Medulla oblongata (tissue), 1 donor: ENCODE results near the gene EMP3.
A peak's percentile ranks its signal among the peaks of the same experiment; 100 is the strongest.
"Not testable (repeated sequence)": the region's sequence is repeated elsewhere in the genome, so short reads cannot be mapped to it uniquely, and the experiment has no call there.

Experiments used
- DNase-seq: peaks from one replicate; pipeline ENCODE4 v3.0.0-alpha.2; 2015; ENCODE audit errors: extremely low spot score

Gene EMP3

DNA sequence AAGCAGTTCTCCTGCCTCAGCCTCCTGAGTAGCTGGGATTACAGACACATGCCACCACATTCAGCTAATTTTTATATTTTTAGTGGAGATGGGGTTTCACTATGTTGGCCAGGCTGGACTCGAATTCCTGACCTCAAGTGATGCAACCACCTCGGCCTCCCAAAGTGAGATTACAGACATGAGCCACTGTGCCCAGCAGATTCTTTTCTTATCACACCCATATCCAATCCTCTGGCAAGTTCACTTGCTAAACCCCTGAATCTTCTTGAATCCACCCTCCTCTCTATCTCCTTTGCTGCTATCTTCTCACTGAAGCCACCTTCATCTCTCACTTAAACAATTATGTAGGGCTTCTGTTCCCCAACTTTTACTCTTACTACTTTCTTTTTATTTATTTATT, 20.8 kb downstream of the EMP3 start:
- DNase-seq: no peak

DNA sequence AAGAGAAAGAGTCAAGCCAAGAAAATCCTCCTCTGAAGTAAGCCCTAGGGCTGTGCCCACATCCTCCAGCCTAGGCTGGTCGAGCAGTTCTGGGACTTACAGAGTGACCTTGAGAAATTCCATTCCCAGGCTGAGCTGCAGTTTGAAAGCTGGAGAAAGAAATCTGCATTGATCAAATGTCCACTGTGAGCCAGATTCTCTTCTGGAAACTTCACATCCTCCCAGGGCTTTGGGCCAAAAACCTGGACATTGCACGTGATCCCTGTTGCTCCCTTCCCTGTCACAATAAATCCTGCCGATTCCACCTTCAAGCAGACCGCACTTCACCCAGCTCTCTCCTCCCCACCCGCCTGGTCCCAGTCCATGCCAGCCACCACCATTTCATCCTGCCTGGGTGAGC, 22.7 kb downstream of the EMP3 start:
- no peak for DNase-seq

DNA sequence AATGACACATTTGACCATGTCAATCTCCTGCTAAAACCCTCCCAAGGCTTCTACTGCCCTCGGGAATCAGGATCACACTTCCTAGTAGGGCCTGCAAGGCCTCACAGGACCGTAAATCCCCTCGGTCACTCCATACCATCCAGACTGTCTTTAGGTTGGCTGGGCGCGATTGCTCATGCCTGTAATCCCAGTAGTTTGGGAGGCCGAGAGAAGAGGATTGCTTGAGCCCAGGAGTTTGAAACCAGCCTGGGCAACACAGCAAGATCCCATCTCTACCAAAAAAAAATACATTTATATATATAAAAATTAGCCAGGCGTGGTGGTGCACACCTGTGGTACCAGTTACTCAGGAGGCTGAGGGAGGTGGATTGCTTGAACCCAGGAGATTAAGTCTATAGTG, 23.4 kb downstream of the EMP3 start:
- no peak for DNase-seq

DNA sequence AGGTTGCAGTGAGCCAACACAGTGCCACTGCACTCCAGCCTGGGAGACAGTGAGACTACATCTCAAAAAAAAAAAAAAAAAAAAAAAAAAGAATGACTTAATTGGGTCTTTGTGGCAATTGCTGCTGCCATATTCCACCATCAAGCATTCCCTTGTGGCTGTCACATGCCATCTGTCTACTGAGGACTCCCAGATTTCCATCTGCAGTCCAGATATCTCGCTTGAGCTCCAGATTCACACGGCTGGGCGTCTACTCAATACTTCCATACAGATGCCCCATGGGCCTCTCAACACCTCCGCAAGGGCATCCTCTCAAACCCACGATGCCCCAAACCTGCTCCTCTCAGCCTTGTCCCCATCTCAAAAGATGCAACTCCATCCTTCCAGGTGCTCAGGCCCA, 25.5 kb downstream of the EMP3 start:
- DNase-seq: no peak

DNA sequence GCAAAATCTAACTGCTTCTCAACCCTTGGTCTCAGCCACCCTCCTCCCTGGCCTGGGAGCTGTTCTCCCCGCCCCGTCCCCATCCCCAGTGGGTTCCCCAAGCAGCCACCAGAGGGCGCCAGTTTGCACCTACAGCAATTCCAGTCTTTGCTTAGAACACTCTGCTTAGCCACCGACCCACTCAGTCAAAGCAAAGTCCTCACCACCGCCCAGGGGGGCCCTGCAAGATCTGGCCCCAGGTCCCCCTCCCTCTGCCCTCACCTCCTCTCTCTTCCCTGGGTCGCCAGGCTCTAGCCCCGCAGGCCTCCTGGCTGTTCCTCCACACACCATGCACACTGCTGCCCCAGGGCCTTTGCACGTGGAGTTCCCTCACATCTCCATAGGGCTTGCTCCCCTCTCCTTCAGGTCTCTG, 26.0 kb downstream of the EMP3 start:
- peak; percentile 35 for DNase-seq

DNA sequence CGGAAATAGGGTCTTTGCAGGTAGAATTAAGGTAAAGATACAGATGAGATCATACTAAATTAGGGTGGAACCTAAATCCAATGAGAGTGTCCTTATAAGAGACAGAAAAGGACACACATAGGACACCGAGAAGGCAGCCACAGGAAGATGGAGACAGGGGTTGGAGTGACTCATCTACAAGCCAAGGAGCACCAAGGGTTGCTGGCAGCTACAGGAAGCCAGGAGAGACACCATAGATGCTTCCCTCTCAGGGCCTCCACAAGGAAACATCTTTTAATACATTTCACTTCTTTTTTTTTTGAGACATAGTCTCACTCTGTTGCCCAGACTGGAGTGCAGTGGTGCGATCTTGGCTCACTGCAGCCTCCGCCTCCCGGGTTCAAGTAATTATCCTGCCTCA, 28.3 kb downstream of the EMP3 start:
- DNase-seq: no peak

DNA sequence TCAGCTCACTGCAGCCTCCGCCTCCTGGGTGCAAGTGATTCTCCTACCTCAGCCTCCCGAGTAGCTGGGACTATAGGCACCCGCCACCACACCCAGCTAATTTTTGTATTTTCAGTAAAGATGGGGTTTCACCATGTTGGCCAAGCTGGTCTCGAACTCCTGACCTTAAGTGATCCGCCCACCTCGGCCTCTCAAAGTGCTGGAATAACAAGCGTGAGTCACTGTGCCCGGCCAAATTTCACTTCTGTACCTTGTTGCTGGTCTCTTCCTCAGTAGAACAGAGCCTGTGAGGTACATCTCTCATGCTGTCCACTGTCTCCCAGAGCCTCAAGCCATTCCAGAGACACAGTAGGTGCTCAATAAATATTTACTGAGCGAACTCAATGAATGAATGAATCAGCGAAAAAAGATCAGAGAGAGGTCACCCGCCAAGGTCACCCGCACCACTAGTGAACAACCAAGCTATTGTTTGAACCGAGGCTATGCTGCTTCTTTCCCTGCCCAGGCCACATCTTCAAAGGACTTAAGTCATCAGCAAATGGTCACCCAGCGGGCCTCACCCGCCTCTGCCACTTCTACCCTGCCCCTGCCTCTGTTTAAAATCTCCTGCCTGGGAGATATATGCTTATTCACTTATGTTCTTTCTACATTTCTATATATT, 29.1 kb downstream of the EMP3 start:
- no peak for DNase-seq

DNA sequence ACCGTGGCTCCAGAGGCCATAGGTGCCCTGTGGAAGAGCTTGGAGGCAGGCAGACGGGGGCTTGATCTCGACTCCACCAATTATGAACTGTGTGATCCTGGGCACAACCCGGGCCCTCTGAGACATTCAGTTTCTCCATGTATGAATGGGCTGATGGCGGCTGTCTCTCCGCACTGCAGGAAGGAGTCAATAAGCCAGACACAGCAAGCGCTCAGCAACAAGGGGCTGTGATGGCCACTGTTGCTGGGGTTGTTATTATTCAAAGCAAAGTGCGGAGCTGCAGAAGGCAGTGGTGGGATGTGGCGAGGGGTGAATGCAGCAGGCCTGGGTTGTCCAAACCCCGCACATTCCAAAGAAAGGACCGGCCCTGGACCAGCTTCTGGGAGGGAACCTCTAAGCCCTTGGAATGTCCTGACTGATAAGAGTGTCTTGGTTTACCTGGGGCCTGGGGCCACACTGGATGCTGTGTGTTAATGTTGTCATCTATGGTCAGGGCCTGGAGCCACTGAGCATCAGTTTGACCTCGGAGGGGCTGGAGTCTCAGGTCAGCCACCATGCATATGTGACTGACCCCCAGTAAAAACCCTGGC, 30.1 kb downstream of the EMP3 start:
- DNase-seq: no peak

DNA sequence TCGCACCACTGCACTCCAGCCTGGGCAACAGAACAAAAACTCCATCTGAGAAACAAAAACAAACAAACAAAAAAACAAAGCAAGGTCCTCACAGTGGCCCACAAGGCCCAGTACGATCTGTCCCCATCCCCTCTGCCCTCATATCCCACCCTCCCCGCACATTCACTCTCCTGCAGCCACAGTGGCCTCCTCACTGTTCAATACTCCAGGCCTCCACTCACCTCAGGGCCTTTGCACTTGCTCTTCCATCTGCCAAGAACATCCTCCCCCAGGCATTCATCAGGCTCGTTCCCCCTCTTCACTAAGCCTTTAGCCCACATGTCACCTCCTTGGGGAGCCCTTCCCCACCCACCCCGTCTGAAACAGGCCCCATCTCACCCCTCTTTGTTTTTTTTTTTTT, 33.8 kb downstream of the EMP3 start:
- no peak for DNase-seq

DNA sequence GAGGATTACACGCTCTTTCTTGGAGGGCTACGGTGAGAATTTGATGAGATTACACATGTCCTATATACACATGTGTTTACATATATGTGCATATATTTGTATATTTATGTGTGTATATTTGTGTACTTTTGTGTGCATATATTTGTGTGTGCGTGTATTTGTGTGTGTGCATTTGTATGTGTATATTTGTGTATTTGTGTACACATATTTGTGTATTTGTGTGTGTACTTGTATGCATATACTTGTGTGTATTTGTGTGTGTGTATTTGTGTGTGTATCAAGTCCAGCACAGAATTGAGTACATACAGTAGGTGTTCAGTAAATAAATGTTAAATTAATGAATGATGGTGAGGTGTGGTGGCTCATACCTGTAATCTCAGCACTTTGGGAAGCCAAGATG, 36.6 kb downstream of the EMP3 start:
- no peak for DNase-seq

DNA sequence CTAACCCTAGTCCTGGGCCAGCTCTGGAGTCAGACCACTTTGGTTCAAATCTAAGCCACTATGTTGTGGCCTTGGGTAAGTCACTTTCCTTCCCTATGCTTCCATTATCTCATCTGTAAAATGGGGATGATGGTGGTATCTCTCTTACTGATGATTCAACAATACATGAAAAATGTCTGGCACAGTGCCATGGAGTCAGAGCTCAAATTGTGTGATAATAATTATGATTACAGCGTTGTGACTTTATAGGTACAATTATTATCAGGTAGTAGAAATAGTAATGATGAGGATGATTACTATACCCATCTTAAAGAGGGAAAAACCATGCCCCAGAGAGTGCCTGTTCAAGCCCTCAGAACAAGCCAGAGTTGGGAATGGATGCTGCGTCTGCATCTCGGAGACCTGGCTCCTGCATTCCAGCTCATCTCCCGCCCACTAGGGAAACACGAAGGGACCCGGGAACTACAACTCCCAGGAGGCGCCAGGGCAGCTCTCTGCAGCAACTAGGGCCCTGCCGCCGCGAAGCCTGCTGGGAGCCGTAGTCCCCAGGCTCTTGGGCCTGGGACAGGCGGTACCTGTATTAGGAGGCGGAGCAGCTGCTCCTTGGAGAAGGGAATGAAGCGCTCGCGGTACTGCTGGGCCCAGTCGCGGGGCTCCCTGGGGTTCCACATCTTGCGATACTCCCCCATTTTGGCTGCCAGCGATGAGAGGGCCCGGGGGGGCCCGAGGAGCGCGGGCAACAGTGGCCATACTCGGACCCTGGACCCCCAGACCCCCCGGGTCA, 37.6 kb downstream of the EMP3 start:
- DNase-seq: peak; percentile 96

DNA sequence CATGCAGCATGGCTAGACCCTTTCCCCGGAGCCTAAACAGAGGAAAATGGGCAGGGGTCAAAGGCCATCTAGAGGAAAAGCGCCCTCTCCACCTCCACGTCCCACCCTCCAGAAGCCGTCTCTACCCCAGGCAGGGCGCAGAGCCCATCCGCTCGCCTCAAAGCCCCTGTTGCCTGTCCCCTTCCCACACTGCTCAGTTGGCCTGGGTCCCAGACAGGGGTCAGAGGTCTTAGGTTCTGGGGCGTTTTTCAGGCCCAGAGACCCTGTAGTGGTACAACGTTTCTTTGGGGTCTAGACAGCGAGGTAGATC, 38.1 kb downstream of the EMP3 start:
- no peak for DNase-seq

DNA sequence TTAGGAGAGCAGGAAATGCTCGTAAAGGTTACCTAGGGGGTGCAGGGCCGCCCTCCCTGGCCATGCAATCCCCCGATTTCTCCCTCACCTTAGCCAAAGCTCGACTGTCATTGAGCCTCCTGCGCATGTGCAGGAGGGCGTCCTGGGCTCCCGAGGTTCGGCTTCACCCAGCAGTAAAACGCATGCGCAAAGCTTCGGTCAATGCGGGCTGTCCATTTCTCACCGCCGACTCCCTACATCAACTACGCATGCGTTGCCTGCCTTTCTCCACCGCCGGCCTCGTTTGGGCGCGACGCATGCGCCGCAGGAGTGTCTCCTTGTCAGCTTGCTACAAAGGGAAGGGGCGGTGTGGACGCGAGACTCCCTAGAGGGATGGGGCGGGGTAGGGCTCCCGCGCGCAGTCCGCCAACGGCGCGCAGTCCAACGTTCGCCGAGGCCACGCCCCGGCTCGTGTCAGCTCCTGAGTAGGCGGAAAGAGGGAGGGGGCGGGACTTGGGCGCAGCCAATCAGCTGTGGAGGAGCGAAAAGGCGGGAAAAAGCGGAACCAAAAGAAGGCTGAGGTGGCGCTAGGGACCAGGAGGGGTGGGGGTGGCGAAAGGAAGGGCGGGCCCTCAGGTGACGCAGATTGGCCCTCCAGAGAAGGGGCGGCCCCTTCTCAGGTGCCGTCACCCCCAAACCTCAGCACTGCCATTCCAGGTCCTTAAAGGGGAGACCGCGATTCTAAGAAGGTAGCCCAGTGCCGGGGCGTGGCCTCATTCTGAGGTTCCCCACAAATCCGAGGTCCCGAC, 38.7 kb downstream of the EMP3 start, which contains the start of the genes SYNGR4 and TMEM143:
Gene SYNGR4 (plus strand): TSS at position 558 of the 788 bp plus-strand sequence. CDS start 1,476 bp downstream, outside the sequence.
Gene TMEM143 (minus strand): TSS at position 131 of the 788 bp plus-strand sequence. CDS start 20 bp downstream, at position 111.
- DNase-seq: peak; percentile 100

DNA sequence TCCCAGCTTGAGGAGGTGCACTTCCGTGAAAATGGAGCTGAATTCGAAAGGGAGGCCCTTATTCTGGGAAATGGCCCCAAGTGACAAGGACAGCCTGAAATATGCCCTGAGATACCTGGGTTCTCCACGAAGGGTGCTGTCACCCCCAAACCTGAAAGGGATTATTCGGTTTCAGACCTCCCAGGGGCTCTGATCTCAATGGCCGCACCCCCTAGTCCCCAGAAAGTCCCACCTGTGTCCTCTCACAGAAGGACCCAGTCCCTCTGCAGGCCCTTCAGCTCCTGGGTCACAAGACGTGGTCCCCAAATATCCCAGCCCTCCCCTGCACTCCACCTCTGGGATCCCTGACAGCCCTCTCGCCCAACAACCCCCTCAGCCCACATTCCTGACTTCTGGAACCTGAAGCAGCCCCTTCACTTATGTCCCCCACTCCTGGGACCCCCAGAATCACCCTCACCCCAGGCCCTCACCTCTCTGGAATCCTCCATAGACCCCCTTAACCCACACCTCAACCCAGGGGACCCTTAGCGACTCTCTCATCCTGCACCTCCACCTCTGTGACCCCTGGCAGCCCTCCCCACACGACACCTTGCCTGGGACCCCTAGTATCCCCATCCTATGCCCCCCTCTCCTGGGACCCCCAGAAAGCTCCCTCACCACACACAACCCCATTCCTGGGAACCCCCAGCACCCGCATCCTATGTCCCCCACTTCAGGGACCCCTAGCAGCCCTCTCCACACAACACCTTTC, 39.4 kb downstream of the EMP3 start:
- DNase-seq: no peak

DNA sequence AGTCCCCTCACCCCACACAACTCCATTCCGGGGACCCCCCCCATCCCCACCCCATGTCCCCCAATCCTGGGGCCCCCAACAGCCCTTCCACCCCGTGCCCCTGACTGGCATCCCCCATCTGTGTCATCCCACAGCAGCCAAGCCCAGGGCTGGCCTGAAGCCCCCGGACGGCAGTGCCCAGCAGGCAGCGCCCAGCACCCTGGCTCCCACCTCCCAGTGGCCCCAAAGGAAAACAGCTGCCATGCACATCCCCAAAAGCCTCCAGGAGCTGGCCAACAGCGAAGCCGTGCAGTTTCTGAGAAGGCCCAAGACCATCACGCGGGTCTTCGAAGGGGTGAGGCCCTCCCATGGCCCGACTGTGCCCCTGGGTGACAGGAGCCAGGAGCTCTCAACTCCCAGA, 40.2 kb downstream of the EMP3 start:
- DNase-seq: no peak

DNA sequence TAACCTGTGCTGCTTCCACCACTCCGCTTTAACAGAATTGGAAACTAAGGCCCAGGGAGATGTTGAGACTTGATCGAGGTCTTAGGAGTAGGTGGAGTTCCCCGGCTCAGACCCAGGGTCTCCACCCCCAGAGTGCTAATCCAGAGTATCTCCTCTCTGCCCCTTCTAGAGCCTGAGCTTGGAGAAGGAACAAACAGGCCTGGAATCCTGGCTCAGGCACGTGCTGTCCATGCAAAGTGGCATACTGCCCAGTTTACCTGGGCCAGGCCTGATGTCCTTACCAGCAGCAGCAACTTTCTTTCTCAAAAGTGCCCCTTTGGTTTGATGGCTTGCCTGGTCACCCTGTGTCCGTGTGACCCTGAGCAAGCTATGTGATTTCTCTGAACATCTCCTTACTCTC, 42.5 kb downstream of the EMP3 start:
- no peak for DNase-seq

DNA sequence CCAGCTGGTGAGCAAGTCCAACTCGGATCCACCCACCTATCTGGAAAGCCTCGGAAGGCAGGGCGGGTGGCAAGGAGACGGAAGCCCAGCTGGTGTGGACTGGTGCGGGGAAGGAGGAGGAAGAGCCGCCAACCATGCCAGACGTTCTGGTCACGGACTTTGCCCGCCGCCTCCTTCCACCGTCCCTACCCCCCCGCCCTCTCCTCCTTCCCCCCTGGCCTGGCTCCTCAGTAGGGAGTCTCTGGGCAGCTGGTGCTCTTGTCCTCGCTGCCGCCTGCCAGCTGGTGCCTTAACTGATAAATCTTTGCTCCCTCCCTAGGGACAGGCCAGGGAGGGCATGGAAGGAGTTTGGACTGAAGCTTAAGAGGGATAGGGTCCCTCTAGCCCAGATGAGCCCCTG, 43.6 kb downstream of the EMP3 start:
- DNase-seq: no peak

DNA sequence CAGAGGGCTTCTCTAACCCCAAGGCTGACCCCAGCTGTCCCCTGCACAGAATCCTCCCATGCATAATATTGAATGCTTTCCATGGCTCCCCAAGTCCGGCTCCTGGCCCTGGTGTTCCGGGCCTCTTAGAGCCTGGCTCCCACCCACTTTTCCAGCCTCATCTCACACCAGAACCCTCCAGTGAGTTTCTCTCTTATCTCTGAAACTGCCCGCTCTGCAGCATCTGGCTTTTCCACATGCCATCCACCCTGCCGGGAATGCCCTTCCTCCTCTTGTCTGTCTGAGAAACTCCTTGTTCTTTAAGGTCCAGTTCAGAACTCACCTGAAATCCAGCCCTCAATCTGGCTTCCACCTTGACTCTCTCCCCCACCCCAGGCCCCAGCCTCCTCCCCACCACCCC, 45.6 kb downstream of the EMP3 start:
- no peak for DNase-seq

DNA sequence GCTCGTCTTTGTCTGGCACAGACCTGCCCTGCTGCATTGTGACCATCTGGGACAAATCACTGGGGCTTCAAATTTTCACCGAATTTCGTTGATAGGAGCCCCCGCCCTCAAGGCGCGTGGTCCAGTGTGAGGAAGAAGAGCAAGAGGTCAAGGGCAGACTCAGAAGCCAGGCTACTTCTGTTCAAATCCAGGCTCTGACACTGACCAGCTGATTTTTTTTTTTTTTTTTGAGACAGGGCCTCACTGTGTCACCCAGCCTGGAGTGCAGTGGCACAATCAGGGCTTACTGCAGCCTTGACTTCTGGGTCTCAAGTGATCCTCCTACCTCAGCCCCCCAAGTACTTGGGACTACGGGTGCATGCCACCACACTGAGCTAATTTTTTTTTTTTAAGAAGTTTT, 46.0 kb downstream of the EMP3 start:
- DNase-seq: no peak

DNA sequence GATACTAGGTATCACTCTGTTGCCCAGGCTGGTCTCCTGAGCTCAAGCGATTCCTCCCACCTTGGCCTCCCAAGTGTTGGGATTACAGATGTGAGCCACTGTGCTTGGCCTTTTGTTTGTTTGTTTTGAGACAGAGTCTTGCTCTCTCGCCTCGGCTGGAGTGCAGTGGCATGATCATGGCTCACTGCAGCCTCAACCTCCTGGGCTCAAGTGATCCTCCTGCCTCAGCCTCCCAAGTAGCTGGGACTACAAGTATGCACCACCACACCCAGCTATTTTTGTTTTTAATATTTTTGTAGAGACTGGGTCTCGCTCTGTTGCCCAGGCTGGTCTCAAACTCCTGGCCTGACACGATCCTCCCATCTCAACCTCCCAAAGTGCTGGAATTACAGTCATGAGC, 46.4 kb downstream of the EMP3 start:
- not testable (repeated sequence) for DNase-seq

DNA sequence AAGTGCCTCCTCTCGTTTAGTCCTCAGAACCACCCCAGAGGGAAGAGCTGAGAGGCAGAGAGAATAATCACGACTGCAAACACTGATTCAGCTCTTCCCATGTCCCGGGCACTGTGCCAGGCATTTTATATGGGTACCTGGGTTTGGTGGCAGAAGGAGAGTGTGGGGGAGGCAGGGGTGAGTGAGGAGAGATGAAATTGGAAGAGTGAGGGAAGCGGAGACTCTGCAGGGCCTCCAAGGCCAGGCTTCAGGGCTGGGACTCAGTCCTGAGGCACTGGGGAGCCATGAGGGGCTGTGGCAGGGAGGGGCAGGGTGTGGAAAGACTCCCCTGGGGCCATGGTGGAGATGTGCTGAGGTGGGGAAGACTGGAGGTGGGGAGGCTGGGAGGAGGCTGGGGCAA, 47.6 kb downstream of the EMP3 start:
- DNase-seq: no peak

DNA sequence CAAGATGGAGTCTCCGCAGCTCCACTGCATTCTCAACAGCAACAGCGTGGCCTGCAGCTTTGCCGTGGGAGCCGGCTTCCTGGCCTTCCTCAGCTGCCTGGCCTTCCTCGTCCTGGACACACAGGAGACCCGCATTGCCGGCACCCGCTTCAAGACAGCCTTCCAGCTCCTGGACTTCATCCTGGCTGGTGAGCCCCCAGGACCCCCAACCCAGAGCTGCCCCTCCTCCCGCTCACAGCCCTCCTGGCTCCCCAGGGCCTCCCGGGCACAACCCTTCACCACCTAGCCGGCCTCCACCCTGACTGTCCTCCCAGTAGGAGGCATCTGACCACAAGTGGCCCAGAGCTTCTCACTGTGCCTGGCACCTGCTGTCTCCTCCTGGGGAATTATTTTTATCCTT, 48.2 kb downstream of the EMP3 start:
- no peak for DNase-seq
